ENCODE data around the gene SLITRK6. TPM values are rescaled to one million over a fixed set of nuclear protein-coding genes. Genes with fewer than 3 reads are reported as not detected.
"Not testable (repeated sequence)": the region's sequence is repeated elsewhere in the genome, so short reads cannot be mapped to it uniquely, and the experiment has no call there.

SLITRK6 gene
- total RNA-seq, 5 donors from 2014 or later (not counting 1 experiment from before 2014, with no cell fraction given) = not detected

DNA sequence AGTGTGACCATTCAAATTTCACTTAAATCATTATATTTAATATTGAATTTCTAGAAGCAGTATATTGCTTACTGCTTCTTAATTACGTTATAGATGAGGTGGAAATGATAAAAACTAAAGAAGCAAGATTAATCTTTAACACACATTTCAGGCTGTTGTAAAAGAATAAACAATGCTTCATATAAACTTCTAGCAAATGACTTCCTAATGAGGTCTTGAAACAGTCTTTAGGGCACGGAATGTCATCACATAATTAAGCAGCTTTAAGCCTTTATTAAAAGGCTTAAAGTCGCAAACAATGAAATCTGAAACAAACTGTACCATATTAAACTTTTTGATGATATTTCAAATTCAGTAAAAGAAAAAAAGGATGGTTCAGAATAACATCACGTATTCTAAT, 1.9 kb downstream of the SLITRK6 start:
- ChIA-PET POLR2A (interaction anchor here in 1 of 2 donors (0.6 kb wide), 1 partner anchor 1645 kb away, joined by 4 read pairs; no protein-coding TSS in a partner anchor), CTCF (no interaction called here)
- peaks cover 0 to 5% (median 4%) of the 10 kb centered on the region in 3 donors for H3K9me3 Mint-ChIP-seq
- Histone ChIP-seq H3K36me3 (ENCODE audit: control insufficient read depth in 2 of 2, extremely low read depth in 1 of 2, insufficient read depth in 1 of 2, low read length in 1 of 2) (no peaks in the 10 kb centered on the region), H3K27me3 (replicated peaks in 1 of 2; ENCODE audit: control insufficient read depth in 2 of 2, extremely low read depth in 1 of 2, insufficient read depth in 2 of 2, low read length in 1 of 2) (no peaks in the 10 kb centered on the region), H3K4me3 (ENCODE audit: control insufficient read depth in 1 of 2, extremely low read depth in 1 of 2, low read length in 1 of 2) (no peak overlapping the region), H3K27ac (ENCODE audit: low read length) (no peak overlapping the region), H3K4me1 (ENCODE audit: control insufficient read depth in 1 of 2, extremely low read depth in 1 of 2, insufficient read depth in 2 of 2, low read length in 2 of 2) (no peaks in the 10 kb centered on the region), H3K9me3 (no peaks in the 10 kb centered on the region)
- no peaks in the 10 kb centered on the region for H3K36me3 Mint-ChIP-seq
- no peak overlapping the region for H3K27ac Mint-ChIP-seq
- no peak for DNase-seq
- H3K27me3 Mint-ChIP-seq = no peaks in the 10 kb centered on the region
- no peaks in the 10 kb centered on the region for H3K4me1 Mint-ChIP-seq
- no peak overlapping the region for H3K4me3 Mint-ChIP-seq
- ATAC-seq (replicated peaks in 1 of 4) = no peak
- no CpG with 5 or more reads among the region's 4 CpGs for WGBS (ENCODE audit: insufficient coverage)

- Mint-ChIP-seq H3K27me3 (no peaks in the 10 kb centered on the region), H3K36me3 (no peaks in the 10 kb centered on the region), H3K27ac (no peak overlapping the region), H3K9me3 (peaks cover 0 to 4% (median 0%) of the 10 kb centered on the region in 3 donors), H3K4me1 (no peaks in the 10 kb centered on the region), H3K4me3 (no peak overlapping the region)
- no peaks in the 10 kb centered on the region for H3K36me3 ChIP-seq (ENCODE audit: control insufficient read depth in 2 of 2, extremely low read depth in 1 of 2, insufficient read depth in 1 of 2, low read length in 1 of 2)
- DNase-seq (no peak), ATAC-seq (replicated peaks in 1 of 4) (no peak)
- ChIA-PET CTCF (no interaction called here), POLR2A (no interaction called here)
- H3K9me3 ChIP-seq = no peaks in the 10 kb centered on the region
- H3K27me3 ChIP-seq (replicated peaks in 1 of 2; ENCODE audit: control insufficient read depth in 2 of 2, extremely low read depth in 1 of 2, insufficient read depth in 2 of 2, low read length in 1 of 2) = no peaks in the 10 kb centered on the region
- H3K27ac ChIP-seq (ENCODE audit: low read length) = no peak overlapping the region
- no peak overlapping the region for H3K4me3 ChIP-seq (ENCODE audit: control insufficient read depth in 1 of 2, extremely low read depth in 1 of 2, low read length in 1 of 2)
- 94% methylated on average over 3 of the region's 3 CpGs for WGBS (ENCODE audit: insufficient coverage)
- no peaks in the 10 kb centered on the region for H3K4me1 ChIP-seq (ENCODE audit: control insufficient read depth in 1 of 2, extremely low read depth in 1 of 2, insufficient read depth in 2 of 2, low read length in 2 of 2)
These were observed 14.0 kb downstream of the SLITRK6 start for GRCh38 chr13:85785205-85785604.

- no peaks in the 10 kb centered on the region for H3K27me3 Mint-ChIP-seq
- no peak for DNase-seq
- no peaks in the 10 kb centered on the region for H3K36me3 Mint-ChIP-seq
These were observed 26.9 kb downstream of the SLITRK6 start for GRCh38 chr13:85772367-85772766.

DNA sequence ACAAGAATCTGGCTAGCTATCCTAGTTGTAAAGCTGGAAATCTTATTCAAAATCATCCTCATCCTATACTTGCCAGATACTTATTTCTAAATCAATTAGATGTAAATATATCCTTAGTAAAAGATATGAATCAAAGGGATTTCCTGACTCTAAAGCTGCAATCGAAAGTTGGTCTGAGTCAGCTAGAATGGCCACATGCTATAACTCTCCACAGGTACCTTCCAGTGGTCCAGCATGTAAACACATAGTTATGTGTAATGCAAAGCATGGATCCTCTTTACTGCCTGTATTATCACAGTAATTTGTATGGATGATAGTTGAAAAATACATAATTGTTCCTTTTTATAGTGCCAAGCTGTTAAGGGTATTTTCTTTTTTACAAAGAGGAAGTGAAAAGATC, 27.4 kb downstream of the SLITRK6 start:
- H3K4me3 Mint-ChIP-seq = no peak overlapping the region

More at GRCh38 chr13:85772367-85772766, 26.9 kb downstream of the SLITRK6 start:
- H3K27me3 ChIP-seq (replicated peaks in 1 of 2; ENCODE audit: control insufficient read depth in 2 of 2, extremely low read depth in 1 of 2, insufficient read depth in 2 of 2, low read length in 1 of 2) = no peaks in the 10 kb centered on the region
- no CpG with 5 or more reads among the region's 3 CpGs for WGBS (ENCODE audit: insufficient coverage)
- ATAC-seq (replicated peaks in 1 of 4) = no peak
- H3K4me1 ChIP-seq (ENCODE audit: control insufficient read depth in 1 of 2, extremely low read depth in 1 of 2, insufficient read depth in 2 of 2, low read length in 2 of 2) = no peaks in the 10 kb centered on the region
- no peaks in the 10 kb centered on the region for H3K9me3 ChIP-seq
- Mint-ChIP-seq H3K27ac (no peak overlapping the region), H3K9me3 (peaks cover 7 to 11% (median 8%) of the 10 kb centered on the region in 3 donors), H3K4me1 (no peaks in the 10 kb centered on the region), H3K4me3 (no peak overlapping the region)
- CTCF ChIA-PET = interaction anchor here in 1 of 2 donors (0.6 kb wide), 1 partner anchor 986 kb away, joined by 3 read pairs; no protein-coding TSS in a partner anchor
- no peaks in the 10 kb centered on the region for H3K36me3 ChIP-seq (ENCODE audit: control insufficient read depth in 2 of 2, extremely low read depth in 1 of 2, insufficient read depth in 1 of 2, low read length in 1 of 2)
- POLR2A ChIA-PET = no interaction called here
- H3K4me3 ChIP-seq (ENCODE audit: control insufficient read depth in 1 of 2, extremely low read depth in 1 of 2, low read length in 1 of 2) = no peak overlapping the region
- no peak overlapping the region for H3K27ac ChIP-seq (ENCODE audit: low read length)

GRCh38 chr13:85768946-85769345, 30.3 kb downstream of the SLITRK6 start:
- ChIA-PET POLR2A (no interaction called here), CTCF (no interaction called here)
- H3K4me3 ChIP-seq (ENCODE audit: control insufficient read depth in 1 of 2, extremely low read depth in 1 of 2, low read length in 1 of 2) = no peak overlapping the region
- no peak overlapping the region for H3K27ac Mint-ChIP-seq
- peaks cover 0 to 6% (median 1%) of the 10 kb centered on the region in 3 donors for H3K9me3 Mint-ChIP-seq
- no peak overlapping the region for H3K4me3 Mint-ChIP-seq
- DNase-seq (no peak), ATAC-seq (replicated peaks in 1 of 4) (no peak)
- H3K27ac ChIP-seq (ENCODE audit: low read length) = no peak overlapping the region
- H3K4me1 Mint-ChIP-seq = no peaks in the 10 kb centered on the region
- no peaks in the 10 kb centered on the region for H3K9me3 ChIP-seq
- H3K4me1 ChIP-seq (ENCODE audit: control insufficient read depth in 1 of 2, extremely low read depth in 1 of 2, insufficient read depth in 2 of 2, low read length in 2 of 2) = no peaks in the 10 kb centered on the region
- no peaks in the 10 kb centered on the region for H3K27me3 ChIP-seq (replicated peaks in 1 of 2; ENCODE audit: control insufficient read depth in 2 of 2, extremely low read depth in 1 of 2, insufficient read depth in 2 of 2, low read length in 1 of 2)
- no peaks in the 10 kb centered on the region for H3K36me3 Mint-ChIP-seq
- H3K36me3 ChIP-seq (ENCODE audit: control insufficient read depth in 2 of 2, extremely low read depth in 1 of 2, insufficient read depth in 1 of 2, low read length in 1 of 2) = no peaks in the 10 kb centered on the region
- H3K27me3 Mint-ChIP-seq = no peaks in the 10 kb centered on the region

More for the DNA sequence above, 27.4 kb downstream of the SLITRK6 start:
- ChIA-PET CTCF (interaction anchor here in 1 of 2 donors (0.6 kb wide), 1 partner anchor 987 kb away, joined by 3 read pairs; no protein-coding TSS in a partner anchor), POLR2A (no interaction called here)
- no peak overlapping the region for H3K27ac Mint-ChIP-seq
- peaks cover 7 to 11% (median 8%) of the 10 kb centered on the region in 3 donors for H3K9me3 Mint-ChIP-seq
- no peak for ATAC-seq (replicated peaks in 1 of 4)
- WGBS (ENCODE audit: insufficient coverage) = no CpG with 5 or more reads among the region's 1 CpG
- Histone ChIP-seq H3K36me3 (ENCODE audit: control insufficient read depth in 2 of 2, extremely low read depth in 1 of 2, insufficient read depth in 1 of 2, low read length in 1 of 2) (no peaks in the 10 kb centered on the region), H3K4me3 (ENCODE audit: control insufficient read depth in 1 of 2, extremely low read depth in 1 of 2, low read length in 1 of 2) (no peak overlapping the region), H3K4me1 (ENCODE audit: control insufficient read depth in 1 of 2, extremely low read depth in 1 of 2, insufficient read depth in 2 of 2, low read length in 2 of 2) (no peaks in the 10 kb centered on the region), H3K27me3 (replicated peaks in 1 of 2; ENCODE audit: control insufficient read depth in 2 of 2, extremely low read depth in 1 of 2, insufficient read depth in 2 of 2, low read length in 1 of 2) (no peaks in the 10 kb centered on the region), H3K27ac (ENCODE audit: low read length) (no peak overlapping the region), H3K9me3 (no peaks in the 10 kb centered on the region)
- H3K27me3 Mint-ChIP-seq = no peaks in the 10 kb centered on the region
- no peak for DNase-seq
- H3K36me3 Mint-ChIP-seq = no peaks in the 10 kb centered on the region
- no peaks in the 10 kb centered on the region for H3K4me1 Mint-ChIP-seq

- Histone ChIP-seq H3K4me3 (ENCODE audit: control insufficient read depth in 1 of 2, extremely low read depth in 1 of 2, low read length in 1 of 2) (no peak overlapping the region), H3K27ac (ENCODE audit: low read length) (no peak overlapping the region), H3K9me3 (no peaks in the 10 kb centered on the region), H3K27me3 (replicated peaks in 1 of 2; ENCODE audit: control insufficient read depth in 2 of 2, extremely low read depth in 1 of 2, insufficient read depth in 2 of 2, low read length in 1 of 2) (no peaks in the 10 kb centered on the region), H3K36me3 (ENCODE audit: control insufficient read depth in 2 of 2, extremely low read depth in 1 of 2, insufficient read depth in 1 of 2, low read length in 1 of 2) (no peaks in the 10 kb centered on the region), H3K4me1 (ENCODE audit: control insufficient read depth in 1 of 2, extremely low read depth in 1 of 2, insufficient read depth in 2 of 2, low read length in 2 of 2) (no peaks in the 10 kb centered on the region)
- H3K9me3 Mint-ChIP-seq = peaks cover 0 to 5% (median 0%) of the 10 kb centered on the region in 3 donors
- no peak overlapping the region for H3K4me3 Mint-ChIP-seq
- WGBS (ENCODE audit: insufficient coverage) = no CpG with 5 or more reads among the region's 2 CpGs
- no peaks in the 10 kb centered on the region for H3K27me3 Mint-ChIP-seq
- ChIA-PET CTCF (no interaction called here), POLR2A (no interaction called here)
- no peak for DNase-seq
- no peak for ATAC-seq (replicated peaks in 1 of 4)
- H3K4me1 Mint-ChIP-seq = no peaks in the 10 kb centered on the region
- H3K27ac Mint-ChIP-seq = no peak overlapping the region
- no peaks in the 10 kb centered on the region for H3K36me3 Mint-ChIP-seq
These were observed 44.1 kb downstream of the SLITRK6 start for GRCh38 chr13:85755123-85755522.

- H3K27ac Mint-ChIP-seq; H3K36me3 ChIP-seq (ENCODE audit: control insufficient read depth in 2 of 2, extremely low read depth in 1 of 2, insufficient read depth in 1 of 2, low read length in 1 of 2); H3K4me1 ChIP-seq (ENCODE audit: control insufficient read depth in 1 of 2, extremely low read depth in 1 of 2, insufficient read depth in 2 of 2, low read length in 2 of 2); H3K9me3 ChIP-seq; H3K4me3 Mint-ChIP-seq; ATAC-seq (replicated peaks in 1 of 4); H3K27ac ChIP-seq (ENCODE audit: low read length); H3K27me3 Mint-ChIP-seq; H3K36me3 Mint-ChIP-seq; H3K27me3 ChIP-seq (replicated peaks in 1 of 2; ENCODE audit: control insufficient read depth in 2 of 2, extremely low read depth in 1 of 2, insufficient read depth in 2 of 2, low read length in 1 of 2); CTCF ChIA-PET; H3K4me1 Mint-ChIP-seq; DNase-seq; H3K4me3 ChIP-seq (ENCODE audit: control insufficient read depth in 1 of 2, extremely low read depth in 1 of 2, low read length in 1 of 2); POLR2A ChIA-PET: not testable (repeated sequence)
- H3K9me3 Mint-ChIP-seq = peaks cover 3 to 12% (median 6%) of the 10 kb centered on the region in 3 donors
- WGBS (ENCODE audit: insufficient coverage) = 63% methylated on average over 5 of the region's 11 CpGs
These were observed 55.9 kb downstream of the SLITRK6 start for GRCh38 chr13:85743201-85743770.
